K562 (cell line): Measurements from ENCODE around the gene NME7. TPM values are rescaled to one million over a fixed set of nuclear protein-coding genes. Genes with fewer than 3 reads are reported as not detected.
A peak's percentile ranks its signal among the peaks of the same experiment; 100 is the strongest.

Experiments
- ATAC-seq: fragments of 200-7000 bp; cut with Tn5 transposase; 3 replicates; pipeline ENCODE4 v1.9.1; 2020; ENCODE audit warnings: moderate library complexity
- BruUV-seq: library from RNA; stranded (reverse); fragments of 400-500 nt; replicated peaks from 2 replicates; lab custom pipeline; 2021; lab: Mats Ljungman, UMichigan
- CTCF ChIA-PET: fragments of 300-600 bp; formaldehyde crosslinking; extraction: SDS; loops from one replicate; lab custom pipeline; 2021; ENCODE audit warnings: low intra/inter-chr PET ratio; lab: Yijun Ruan, JAX
- POLR2A ChIA-PET: fragments of 300-600, 350-650 bp; sonication (Branson Sonifier 250); formaldehyde crosslinking; extraction: SDS; loops from one replicate; lab custom pipeline; 2021; ENCODE audit warnings: antibody characterized with exemption, inconsistent platforms; lab: Yijun Ruan, JAX
- DNase-seq, 4 experiments: peaks; one replicate each; pipeline versions ENCODE4 v3.0.0 to v3.0.0-alpha.2; 2011 to 2018; ENCODE audit warnings: low spot score in 3 of 4, mixed read lengths in 3 of 4; ENCODE audit errors: extremely low read depth in 1 of 4
- FAIRE-seq: peaks from 2 replicates; lab custom pipeline; 2011; peaks lifted over from hg19 to GRCh38; lab: Jason Lieb, UNC
- H2AFZ ChIP-seq: 2 replicates; pipeline ENCODE4 v1.6.0; 2011; ENCODE audit warnings: low read depth, low read length, control low read depth, inconsistent platforms
- H3K27ac ChIP-seq: fragments of 200-600 bp; 3 replicates; pipeline ENCODE4 v1.8.0; 2011; ENCODE audit warnings: low read depth, mild to moderate bottlenecking, control low read depth, inconsistent platforms, low read length, moderate library complexity, mixed read lengths; ENCODE audit errors: extremely low read depth
- H3K27me3 ChIP-seq, 2 experiments: fragments of 300-600 bp in 1 of 2; 2 replicates in 1 of 2; 3 replicates in 1 of 2; pipeline versions ENCODE4 v1.6.0 to v1.8.0; 2011; ENCODE audit warnings: inconsistent platforms in 2 of 2, low read length in 2 of 2, mild to moderate bottlenecking in 1 of 2, mixed read lengths in 1 of 2, moderate library complexity in 1 of 2; ENCODE audit not compliant: control insufficient read depth in 2 of 2, insufficient read depth in 2 of 2
- H3K36me3 ChIP-seq: fragments of 300-600 bp; 3 replicates; pipeline ENCODE4 v1.8.0; 2011; ENCODE audit warnings: mild to moderate bottlenecking, low read length, inconsistent platforms; ENCODE audit not compliant: control insufficient read depth, insufficient read depth
- H3K4me1 ChIP-seq, 2 experiments: fragments of 200-600 bp in 1 of 2; replicated peaks in 1 of 2; 2 replicates in 1 of 2; 3 replicates in 1 of 2; pipeline versions ENCODE4 v1.5.1 to v1.8.0; 2011; ENCODE audit warnings: inconsistent platforms in 2 of 2, low read length in 2 of 2, mild to moderate bottlenecking in 1 of 2, mixed read lengths in 1 of 2, moderate library complexity in 1 of 2; ENCODE audit not compliant: control insufficient read depth in 2 of 2, insufficient read depth in 2 of 2
- H3K4me2 ChIP-seq: 2 replicates; pipeline ENCODE4 v1.6.1; 2011; ENCODE audit warnings: low read length, control low read depth, inconsistent platforms, mixed read lengths; ENCODE audit not compliant: insufficient read depth
- H3K4me3 ChIP-seq: fragments of 200-600 bp; sonication (generic), shearing (Covaris generic); 2 replicates; pipeline ENCODE4 v1.5.1; 2016; ENCODE audit warnings: control low read depth, inconsistent platforms
- H3K79me2 ChIP-seq: fragments of 200-600 bp; 3 replicates; pipeline ENCODE4 v1.8.0; 2011; ENCODE audit warnings: low read length, inconsistent platforms; ENCODE audit not compliant: control insufficient read depth, insufficient read depth
- H3K9ac ChIP-seq, 2 experiments: 2 replicates each; pipeline versions ENCODE4 v1.6.0 to v1.6.1; 2011; ENCODE audit warnings: low read depth in 2 of 2, low read length in 2 of 2, control low read depth in 1 of 2, inconsistent platforms in 1 of 2, mild to moderate bottlenecking in 1 of 2, mixed read lengths in 1 of 2; ENCODE audit not compliant: insufficient read depth in 1 of 2
- H3K9me1 ChIP-seq: one replicate; pipeline ENCODE4 v1.6.0; 2011; ENCODE audit warnings: inconsistent platforms, mild to moderate bottlenecking, low read length, moderate library complexity; ENCODE audit not compliant: control insufficient read depth, insufficient read depth
- H3K9me3 ChIP-seq: replicated peaks from 2 replicates; pipeline ENCODE4 v1.5.1; 2011; ENCODE audit warnings: low read depth, low read length, inconsistent platforms; ENCODE audit not compliant: control insufficient read depth, insufficient read depth
- H4K20me1 ChIP-seq: replicated peaks from 2 replicates; pipeline ENCODE4 v1.6.1; 2011; ENCODE audit warnings: low read length, inconsistent platforms, mixed read lengths; ENCODE audit not compliant: control insufficient read depth, insufficient read depth
- CBX5 ChIP-seq: IDR thresholded peaks from 2 replicates; pipeline ENCODE4 v1.6.1; 2014; ENCODE audit warnings: low read depth, borderline replicate concordance
- HDAC1 ChIP-seq, 2 experiments: fragments of 450-650 bp; IDR thresholded peaks; 2 replicates each; pipeline ENCODE4 v1.6.1; 2016 to 2017; ENCODE audit warnings: inconsistent platforms in 1 of 2, mild to moderate bottlenecking in 1 of 2, moderate library complexity in 1 of 2
- HNRNPH1 ChIP-seq: fragments of 200-400 bp; formaldehyde crosslinking; optimal IDR thresholded peaks from 2 replicates; pipeline ENCODE3; 2017; ENCODE audit warnings: low read depth, mild to moderate bottlenecking, low read length, moderate library complexity
- JUND ChIP-seq, 2 experiments: IDR thresholded peaks; 2 replicates in 1 of 2; 3 replicates in 1 of 2; pipeline ENCODE4 v1.6.1; 2011; ENCODE audit warnings: borderline replicate concordance in 2 of 2, low read depth in 2 of 2, low read length in 2 of 2, improper control_type of control experiment in 1 of 2, missing biosample characterization in 1 of 2, missing genetic modification characterization in 1 of 2, missing genetic modification reagents in 1 of 2
- MAFG ChIP-seq: fragments of 450-650 bp; conservative IDR thresholded peaks from 2 replicates; pipeline ENCODE4 v1.6.1; 2016; ENCODE audit warnings: missing genetic modification characterization, missing compliant biosample characterization
- POLR2B ChIP-seq: fragments of 450-650 bp; IDR thresholded peaks from 2 replicates; pipeline ENCODE4 v1.6.1; 2018; ENCODE audit warnings: low read depth; ENCODE audit not compliant: partially characterized antibody
- PRMT5 ChIP-seq: sonication (generic); formaldehyde crosslinking; IDR thresholded peaks from 2 replicates; pipeline ENCODE4 v1.5.0; 2020; ENCODE audit warnings: missing genetic modification reagents
- SMARCA4 ChIP-seq: fragments of 450-650 bp; IDR thresholded peaks from 2 replicates; pipeline ENCODE4 v1.6.1; 2016
- ZNF197 ChIP-seq: fragments of 200-800 bp; sonication (Bioruptor generic); IDR thresholded peaks from 2 replicates; pipeline ENCODE4 v1.6.1; 2016; ENCODE audit warnings: low read depth, missing genetic modification characterization, missing compliant biosample characterization
- ZNF316 ChIP-seq: fragments of 450-650 bp; IDR thresholded peaks from 2 replicates; pipeline ENCODE4 v1.6.1; 2016
- ZZZ3 ChIP-seq: fragments of 450-650 bp; IDR thresholded peaks from 2 replicates; pipeline ENCODE4 v1.6.1; 2016; ENCODE audit warnings: antibody characterized with exemption, mild to moderate bottlenecking, moderate library complexity
- WGBS: fragments of 100-300 bp; shearing (Covaris generic); methylation state at CpG from one replicate; pipeline ENCODE4 v1.1.6; 2016; ENCODE audit warnings: low coverage, mixed read lengths; ENCODE audit not compliant: insufficient coverage; ENCODE audit errors: missing lambda C conversion rate; 5-methylcytosine and 5-hydroxymethylcytosine counted together
- in situ Hi-C: fragments of 300-500 bp; cut with MboI; formaldehyde crosslinking; loops from 4 replicates; pipeline ENCODE4 v1.15.0; 2018; ENCODE audit warnings: inconsistent platforms, mixed read lengths
- intact Hi-C: fragments of 100-400 bp; cut with micrococcal nuclease; formaldehyde crosslinking; loops from 2 replicates; pipeline ENCODE4 v1.14.2; 2022
- polyA plus RNA-seq, 8 experiments: library from polyadenylated mRNA; depleted of rRNA in 4 of 8; stranded (reverse) in 5 of 8; unstranded in 3 of 8; fragments of >200 nt; fragmentation: Nextera tagmentation in 2 of 8; fragmentation: Illumina TruSeq in 1 of 8; extraction: Ambion mirVana in 2 of 8; extraction: Trizol in 1 of 8; gene quantifications; 2 replicates each; pipeline versions ENCODE4 v1.2.1 to v1.2.3, GENCODE V29; 2011 to 2014; ENCODE audit warnings: inconsistent platforms in 1 of 8, missing spikeins in 1 of 8
- total RNA-seq, 7 experiments: library from RNA; depleted of rRNA in 6 of 7; stranded (reverse); fragments of >200 nt in 6 of 7; fragmentation: Illumina TruSeq in 2 of 7; extraction: Trizol in 2 of 7; gene quantifications; 2 replicates each; pipeline versions ENCODE4 v1.2.1 to v1.2.3, GENCODE V29; 2011 to 2021; ENCODE audit warnings: low replicate concordance in 1 of 7
- TF ChIP-seq, protein P1 (sequence below): fragments of 250-450 bp; sonication (Bioruptor Pico); IDR thresholded peaks from 2 replicates; pipeline ENCODE4 v1.8.0; 2022; ENCODE audit warnings: moderate library complexity, mild to moderate bottlenecking, inconsistent platforms
- TF ChIP-seq, protein P2 (sequence below), 3 experiments: fragments of 200-800 bp in 1 of 3; fragments of 250-450 bp in 1 of 3; fragments of 450-650 bp in 1 of 3; sonication (Bioruptor Pico) in 1 of 3; sonication (Bioruptor generic) in 1 of 3; formaldehyde crosslinking in 1 of 3; IDR thresholded peaks; 2 replicates each; pipeline versions ENCODE4 v1.6.1 to v1.8.0; 2016 to 2022; ENCODE audit warnings: mild to moderate bottlenecking in 2 of 3, missing genetic modification characterization in 2 of 3, missing compliant biosample characterization in 1 of 3, moderate library complexity in 1 of 3
- TF ChIP-seq, protein P3 (sequence below): fragments of 250-450 bp; sonication (Bioruptor Pico); IDR thresholded peaks from 2 replicates; pipeline ENCODE4 v1.8.0; 2021; ENCODE audit warnings: mild to moderate bottlenecking, moderate library complexity
- TF ChIP-seq, protein P4 (sequence below): sonication (generic); formaldehyde crosslinking; IDR thresholded peaks from 2 replicates; pipeline ENCODE4 v1.9.0; 2022; ENCODE audit warnings: mild to moderate bottlenecking, missing genetic modification reagents

NME7 gene
- total and polyA plus RNA-seq, 9 of the 15 experiments (the other 6 are each of a cell fraction or from before 2014, with no cell fraction given), result 7.9 to 43.2 (median 23.9) TPM

DNA sequence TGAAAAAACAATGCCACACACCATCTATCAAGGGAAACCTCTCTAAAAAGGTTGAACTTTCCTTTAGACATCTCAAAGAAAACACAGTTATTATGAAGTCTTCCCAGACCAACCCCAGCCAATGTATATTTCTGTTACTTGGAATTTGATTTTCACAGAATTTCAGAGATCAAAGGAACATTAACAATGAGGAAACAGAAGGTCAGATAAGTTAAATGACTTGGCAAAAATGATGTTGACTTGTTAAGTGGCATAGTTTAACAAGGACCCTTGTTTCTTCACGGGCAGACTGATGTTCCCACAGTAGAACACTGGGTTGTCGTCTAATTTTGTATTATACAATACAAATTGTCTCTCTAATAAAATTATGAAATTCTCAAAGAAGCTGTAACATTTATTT lies 29.0 kb downstream of the NME7 start:
- H3K9ac ChIP-seq, result peak overlapping the region in 1 of 2 experiments; percentile 4; a peak in 1 of 4 replicates
- ChIA-PET POLR2A (interaction anchor here (0.9 to 2.6 kb wide), 4 partner anchors 8 to 27 kb away, joined by 3 to 8 read pairs (median 4); no protein-coding TSS in a partner anchor), CTCF (no interaction called here)
- FAIRE-seq, result peak; percentile 49
- intact Hi-C loops, result loop anchor here (2.0 kb wide), 1 partner anchor 26 kb away; no protein-coding TSS in a partner anchor
- H3K4me3 ChIP-seq, result no peak overlapping the region
- peak overlapping the region; percentile 5 for H2AFZ ChIP-seq
- no peaks in the 10 kb centered on the region for H3K27me3 ChIP-seq
- no peaks in the 10 kb centered on the region for H3K79me2 ChIP-seq
- 9% methylated on average over 2 of the region's 2 CpGs for WGBS
- no peaks in the 10 kb centered on the region; the same call in 2 of the 3 replicates for H3K36me3 ChIP-seq
- peak overlapping the region; percentile 21; the same call in 1 of the 2 replicates for H3K4me2 ChIP-seq
- H3K9me3 ChIP-seq, result no peaks in the 10 kb centered on the region; the same call in 1 of the 2 replicates
- no peaks in the 10 kb centered on the region for H4K20me1 ChIP-seq
- in situ Hi-C loops, result no loop called here
- H3K9me1 ChIP-seq, result no peaks in the 10 kb centered on the region
- H3K4me1 ChIP-seq, result peaks cover 3 to 9% of the 10 kb centered on the region in 2 experiments; a peak in 3 of 5 replicates
- DNase-seq, result peak in 1 of 4 experiments; percentile 47
- ATAC-seq, result peak; percentile 74
- no TSS peak for BruUV-seq
- peak overlapping the region; percentile 37; the same call in 1 of the 3 replicates for H3K27ac ChIP-seq
- TF ChIP-seq ZNF197 (CRISPR knock-in tag) (no peak), ZZZ3 (no peak), MAFG (tag) (peak; percentile 93), JUND (IDR thresholded peaks at IDR 0.05; ENCODE audit: borderline replicate concordance, low read depth, low read length) (peak; percentile 10; the same call in 1 of the 2 replicates), JUND (tag; IDR thresholded peaks at IDR 0.05; ENCODE audit: borderline replicate concordance, low read depth, low read length) (no peak), SMARCA4 (peak; percentile 70), PRMT5 (CRISPR knock-in tag) (no peak), POLR2B (no peak), HDAC1 (IDR thresholded peaks at IDR 0.05) (no peak), ZNF316 (peak; percentile 85), HNRNPH1 (no peak), CBX5 (no peak)
- TF ChIP-seq, protein P1, sequence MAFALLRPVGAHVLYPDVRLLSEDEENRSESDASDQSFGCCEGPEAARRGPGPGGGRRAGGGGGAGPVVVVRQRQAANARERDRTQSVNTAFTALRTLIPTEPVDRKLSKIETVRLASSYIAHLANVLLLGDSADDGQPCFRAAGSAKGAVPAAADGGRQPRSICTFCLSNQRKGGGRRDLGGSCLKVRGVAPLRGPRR, result no peak
- TF ChIP-seq, protein P2, sequence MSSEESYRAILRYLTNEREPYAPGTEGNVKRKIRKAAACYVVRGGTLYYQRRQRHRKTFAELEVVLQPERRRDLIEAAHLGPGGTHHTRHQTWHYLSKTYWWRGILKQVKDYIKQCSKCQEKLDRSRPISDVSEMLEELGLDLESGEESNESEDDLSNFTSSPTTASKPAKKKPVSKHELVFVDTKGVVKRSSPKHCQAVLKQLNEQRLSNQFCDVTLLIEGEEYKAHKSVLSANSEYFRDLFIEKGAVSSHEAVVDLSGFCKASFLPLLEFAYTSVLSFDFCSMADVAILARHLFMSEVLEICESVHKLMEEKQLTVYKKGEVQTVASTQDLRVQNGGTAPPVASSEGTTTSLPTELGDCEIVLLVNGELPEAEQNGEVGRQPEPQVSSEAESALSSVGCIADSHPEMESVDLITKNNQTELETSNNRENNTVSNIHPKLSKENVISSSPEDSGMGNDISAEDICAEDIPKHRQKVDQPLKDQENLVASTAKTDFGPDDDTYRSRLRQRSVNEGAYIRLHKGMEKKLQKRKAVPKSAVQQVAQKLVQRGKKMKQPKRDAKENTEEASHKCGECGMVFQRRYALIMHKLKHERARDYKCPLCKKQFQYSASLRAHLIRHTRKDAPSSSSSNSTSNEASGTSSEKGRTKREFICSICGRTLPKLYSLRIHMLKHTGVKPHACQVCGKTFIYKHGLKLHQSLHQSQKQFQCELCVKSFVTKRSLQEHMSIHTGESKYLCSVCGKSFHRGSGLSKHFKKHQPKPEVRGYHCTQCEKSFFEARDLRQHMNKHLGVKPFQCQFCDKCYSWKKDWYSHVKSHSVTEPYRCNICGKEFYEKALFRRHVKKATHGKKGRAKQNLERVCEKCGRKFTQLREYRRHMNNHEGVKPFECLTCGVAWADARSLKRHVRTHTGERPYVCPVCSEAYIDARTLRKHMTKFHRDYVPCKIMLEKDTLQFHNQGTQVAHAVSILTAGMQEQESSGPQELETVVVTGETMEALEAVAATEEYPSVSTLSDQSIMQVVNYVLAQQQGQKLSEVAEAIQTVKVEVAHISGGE (CRISPR knock-in tag; IDR thresholded peaks at IDR 0.05), result no peak
- TF ChIP-seq, protein P3, sequence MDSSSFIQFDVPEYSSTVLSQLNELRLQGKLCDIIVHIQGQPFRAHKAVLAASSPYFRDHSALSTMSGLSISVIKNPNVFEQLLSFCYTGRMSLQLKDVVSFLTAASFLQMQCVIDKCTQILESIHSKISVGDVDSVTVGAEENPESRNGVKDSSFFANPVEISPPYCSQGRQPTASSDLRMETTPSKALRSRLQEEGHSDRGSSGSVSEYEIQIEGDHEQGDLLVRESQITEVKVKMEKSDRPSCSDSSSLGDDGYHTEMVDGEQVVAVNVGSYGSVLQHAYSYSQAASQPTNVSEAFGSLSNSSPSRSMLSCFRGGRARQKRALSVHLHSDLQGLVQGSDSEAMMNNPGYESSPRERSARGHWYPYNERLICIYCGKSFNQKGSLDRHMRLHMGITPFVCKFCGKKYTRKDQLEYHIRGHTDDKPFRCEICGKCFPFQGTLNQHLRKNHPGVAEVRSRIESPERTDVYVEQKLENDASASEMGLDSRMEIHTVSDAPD, result no peak
- TF ChIP-seq, protein P4, sequence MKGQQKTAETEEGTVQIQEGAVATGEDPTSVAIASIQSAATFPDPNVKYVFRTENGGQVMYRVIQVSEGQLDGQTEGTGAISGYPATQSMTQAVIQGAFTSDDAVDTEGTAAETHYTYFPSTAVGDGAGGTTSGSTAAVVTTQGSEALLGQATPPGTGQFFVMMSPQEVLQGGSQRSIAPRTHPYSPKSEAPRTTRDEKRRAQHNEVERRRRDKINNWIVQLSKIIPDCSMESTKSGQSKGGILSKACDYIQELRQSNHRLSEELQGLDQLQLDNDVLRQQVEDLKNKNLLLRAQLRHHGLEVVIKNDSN (CRISPR knock-in tag), result no peak
